ENCODE measurements around the gene YWHAQ.
"Not testable (repeated sequence)": the region's sequence is repeated elsewhere in the genome, so short reads cannot be mapped to it uniquely, and the experiment has no call there.

Gene YWHAQ

DNA sequence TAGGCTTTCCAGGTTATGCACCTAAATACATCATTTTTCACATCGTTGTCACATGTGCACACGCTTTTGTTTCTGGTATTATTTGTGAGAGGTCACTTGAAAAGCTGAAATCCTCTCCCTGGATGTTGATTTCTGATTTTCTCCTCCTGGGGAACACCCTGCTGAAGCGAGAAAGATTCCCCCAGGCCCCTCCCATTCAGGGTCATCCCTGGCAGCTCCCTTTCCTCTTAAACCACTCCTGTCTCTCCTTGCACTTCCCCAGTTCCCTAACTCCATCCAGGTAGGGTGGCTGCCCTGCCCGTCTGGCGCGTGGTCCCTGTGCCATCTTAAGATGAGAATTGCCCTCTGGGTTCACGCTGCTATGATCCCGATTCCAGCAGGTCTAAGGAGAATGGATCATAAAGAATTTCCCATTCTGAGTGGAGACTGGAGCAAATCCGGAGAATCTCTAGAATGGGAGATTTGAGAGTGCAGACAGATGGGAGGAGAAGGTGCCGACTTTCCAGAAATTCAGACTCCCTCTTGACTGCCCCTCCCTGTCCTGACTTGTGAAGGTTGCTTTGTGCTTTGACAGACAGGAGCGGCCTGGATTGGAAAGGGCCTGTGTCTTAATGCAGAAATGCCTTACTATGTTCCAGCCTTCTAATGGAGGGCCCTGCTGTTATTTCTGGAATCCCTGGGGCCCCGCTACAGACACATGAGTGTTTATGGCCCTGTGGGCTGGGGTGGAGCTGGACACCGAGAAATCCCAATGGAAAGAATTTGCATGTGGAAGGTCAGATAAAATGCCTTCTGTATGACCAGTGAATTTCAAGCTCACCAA, 1.3 kb upstream of the YWHAQ start:
- DNase-seq: no peak

DNA sequence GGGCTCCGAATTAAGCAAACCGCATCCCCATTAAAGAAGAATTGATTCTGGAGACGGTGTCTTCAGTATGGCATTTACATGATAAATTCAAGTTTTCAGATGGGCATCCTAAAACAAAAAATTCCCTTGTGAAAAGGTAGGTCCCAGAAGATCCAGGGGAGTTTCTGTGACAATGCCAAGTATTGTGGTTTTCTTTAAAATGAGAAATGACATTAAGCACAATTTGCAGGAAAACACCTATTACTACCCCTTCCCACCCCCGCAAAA, 689 bp upstream of the YWHAQ start:
- DNase-seq: no peak

DNA sequence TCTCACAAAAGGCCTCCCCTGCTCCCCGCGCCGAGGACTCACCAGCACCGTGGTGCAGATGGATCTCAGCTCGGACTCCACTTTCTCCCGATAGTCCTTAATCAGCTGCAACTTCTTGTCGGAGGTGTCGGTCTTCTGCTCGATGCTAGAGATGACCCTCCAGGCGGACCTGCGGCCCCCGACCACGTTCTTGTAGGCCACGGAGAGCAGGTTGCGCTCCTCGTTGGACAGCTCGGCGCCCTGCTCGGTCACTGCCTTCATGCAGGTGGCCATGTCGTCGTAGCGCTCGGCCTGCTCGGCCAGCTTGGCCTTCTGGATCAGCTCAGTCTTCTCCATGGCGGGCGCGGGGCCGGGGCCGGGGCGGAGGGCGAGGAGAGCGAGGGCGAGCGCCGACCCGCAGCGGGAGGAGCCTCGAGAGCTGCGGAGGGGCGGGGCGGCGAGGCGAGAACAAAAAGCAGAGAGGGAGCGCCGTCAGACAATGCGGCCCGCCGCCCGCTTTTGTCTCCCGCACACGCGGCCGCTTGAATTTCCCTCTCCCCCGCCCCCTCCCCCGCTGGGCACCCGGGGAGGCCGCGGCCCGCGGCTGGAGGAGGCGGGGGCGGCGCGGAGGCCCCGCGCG, 571 bp downstream of the YWHAQ start:
- DNase-seq: peak; percentile 46 to 60

DNA sequence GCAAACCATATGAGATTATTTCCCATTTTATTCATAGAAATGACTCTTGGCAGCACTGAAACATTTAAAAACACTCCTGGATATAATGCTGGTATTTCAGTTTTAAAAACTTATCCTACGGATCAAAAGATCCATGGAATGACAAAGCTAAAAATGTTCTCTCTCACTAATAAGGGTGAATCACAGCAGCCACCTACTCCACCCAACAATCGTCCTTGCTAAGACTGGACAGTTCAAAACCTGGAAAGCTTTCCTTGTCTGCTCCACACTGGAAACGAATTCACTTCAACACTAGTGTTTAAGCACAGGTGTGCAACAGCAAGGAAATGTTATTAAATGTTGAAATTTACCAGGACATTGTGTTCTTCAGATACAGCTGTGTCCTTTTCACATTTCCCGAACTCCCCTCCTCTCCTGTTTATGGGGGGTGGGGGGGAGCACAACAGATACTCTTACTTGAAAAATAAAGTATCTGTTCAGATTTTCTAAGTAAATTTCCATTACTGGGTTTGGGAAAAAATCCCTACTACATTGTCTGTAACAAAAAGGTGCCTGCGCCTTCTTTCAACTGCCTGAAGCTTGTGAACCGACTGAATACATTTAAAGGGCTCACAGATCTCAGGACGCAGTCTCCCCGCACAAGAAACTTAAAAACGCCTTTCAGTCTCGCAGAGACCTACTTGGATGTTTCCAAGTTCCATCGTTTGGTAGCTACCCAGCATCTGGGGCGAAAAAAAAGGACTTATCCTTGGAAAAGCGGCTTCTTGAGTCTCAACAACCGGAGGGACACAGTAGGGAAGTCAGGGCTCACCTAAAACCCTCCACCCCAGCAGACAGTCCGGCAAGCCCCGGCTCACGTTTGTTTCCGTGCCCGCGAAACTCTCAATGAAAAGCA, 1.3 kb downstream of the YWHAQ start:
- no peak for DNase-seq

DNA sequence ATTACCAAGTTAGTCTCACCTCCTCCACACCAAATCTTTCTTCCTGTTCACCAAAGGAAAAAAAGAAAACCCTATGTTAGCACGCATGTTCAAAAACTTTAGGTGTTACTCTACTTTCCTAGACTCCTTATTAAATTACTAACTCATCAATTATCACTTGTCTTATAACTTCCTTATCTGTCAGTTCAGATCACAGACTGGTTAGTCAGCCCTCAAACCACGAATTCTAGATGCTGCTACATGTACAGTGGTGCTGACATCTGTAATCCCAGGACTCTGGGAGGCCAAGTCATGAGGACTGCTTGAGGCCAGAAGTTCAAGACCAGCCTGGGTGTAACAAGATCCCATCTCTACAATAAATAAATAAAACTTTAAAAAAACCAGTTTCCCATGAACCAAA, 3.5 kb downstream of the YWHAQ start:
- DNase-seq: no peak

DNA sequence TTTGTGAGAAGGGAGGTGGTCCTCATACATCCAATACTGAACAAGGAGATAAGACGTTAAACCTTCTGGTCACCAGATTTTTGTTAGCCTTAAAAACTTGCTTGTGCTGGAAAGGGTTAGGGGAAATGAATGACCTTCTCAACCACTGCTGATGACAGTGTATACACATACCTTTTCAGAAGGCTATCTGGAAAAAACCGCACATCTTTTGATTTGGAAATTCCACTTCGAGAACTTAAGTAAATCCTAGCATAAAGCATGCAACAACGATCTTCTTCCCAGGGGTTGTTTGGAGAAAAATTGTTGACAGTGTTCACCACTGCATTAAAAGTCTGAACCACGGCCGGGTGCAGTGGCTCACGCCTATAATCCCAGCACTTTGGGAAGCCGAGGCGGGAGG, 7.6 kb downstream of the YWHAQ start:
- no peak for DNase-seq

DNA sequence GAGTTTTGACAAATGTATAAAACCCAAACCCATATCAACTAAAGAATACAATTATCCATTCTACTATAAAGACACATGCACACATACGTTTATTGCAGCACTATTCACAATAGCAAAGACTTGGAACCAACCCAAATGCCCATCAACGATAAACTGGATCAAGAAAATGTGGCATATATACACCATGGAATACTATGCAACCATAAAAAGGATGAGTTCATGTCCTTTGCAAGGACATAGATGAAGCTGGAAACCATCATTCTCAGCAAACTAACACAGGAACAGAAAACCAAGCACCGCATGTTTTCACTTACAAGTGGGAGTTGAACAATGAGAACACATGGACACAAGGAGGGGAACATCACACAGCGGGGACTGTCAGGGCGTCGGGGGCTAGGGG, 9.1 kb downstream of the YWHAQ start:
- DNase-seq: not testable (repeated sequence)

DNA sequence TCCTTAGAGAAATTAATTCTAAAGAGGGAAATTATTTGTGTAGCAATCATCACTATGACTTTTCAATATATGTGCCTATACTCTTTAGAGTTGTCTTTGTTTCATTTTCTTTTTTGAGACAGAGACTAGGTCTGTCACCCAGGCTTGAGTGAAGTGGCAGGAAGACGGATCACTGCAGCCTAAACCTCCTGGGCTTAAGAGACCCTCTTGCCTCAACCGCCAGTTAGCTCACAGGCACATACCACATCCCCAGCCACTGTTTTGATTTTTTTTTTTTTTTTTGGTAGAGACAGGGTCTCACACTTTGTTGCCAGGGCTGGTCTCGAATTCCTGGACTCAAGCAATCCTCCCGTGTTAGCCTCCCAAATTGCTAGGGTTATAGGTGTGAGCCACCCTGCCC, 12.4 kb downstream of the YWHAQ start:
- DNase-seq: no peak

DNA sequence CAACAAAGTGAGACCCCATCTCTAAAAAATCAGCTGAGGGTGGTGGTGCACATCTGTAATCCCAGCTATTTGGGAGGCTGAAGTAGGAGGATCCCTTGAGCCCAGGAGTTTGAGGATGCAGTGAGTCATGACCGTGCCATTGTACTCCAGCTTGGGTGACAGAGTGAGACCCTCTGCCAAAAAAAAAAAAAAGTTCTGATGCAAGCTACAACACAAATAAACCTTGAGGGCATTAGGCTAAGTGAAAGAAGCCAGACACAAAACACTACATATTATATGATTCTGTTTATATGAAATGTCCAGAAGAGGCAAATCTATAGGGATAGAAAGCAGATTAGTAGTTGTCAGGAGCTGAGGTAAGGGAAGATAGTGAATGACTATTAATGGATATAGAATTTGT, 13.0 kb downstream of the YWHAQ start:
- DNase-seq: no peak

DNA sequence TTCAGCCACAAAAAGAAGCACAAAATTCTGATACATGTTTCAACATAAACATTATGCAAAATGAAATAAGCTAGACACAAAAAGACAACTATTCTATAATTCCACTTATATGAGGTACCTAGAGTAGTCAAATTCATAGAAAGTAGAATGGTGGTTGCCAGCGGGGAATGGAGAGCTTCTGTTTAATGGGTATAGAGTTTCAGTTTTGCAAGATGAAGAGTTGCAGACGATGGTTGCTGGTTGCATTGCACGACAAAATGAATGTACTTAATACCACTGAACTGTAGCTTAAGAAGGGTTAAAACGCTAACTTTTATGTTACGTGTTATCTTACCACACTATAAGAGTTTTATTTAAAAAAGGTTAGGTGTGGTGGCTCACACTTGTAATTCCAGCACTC, 13.5 kb downstream of the YWHAQ start:
- DNase-seq: no peak

DNA sequence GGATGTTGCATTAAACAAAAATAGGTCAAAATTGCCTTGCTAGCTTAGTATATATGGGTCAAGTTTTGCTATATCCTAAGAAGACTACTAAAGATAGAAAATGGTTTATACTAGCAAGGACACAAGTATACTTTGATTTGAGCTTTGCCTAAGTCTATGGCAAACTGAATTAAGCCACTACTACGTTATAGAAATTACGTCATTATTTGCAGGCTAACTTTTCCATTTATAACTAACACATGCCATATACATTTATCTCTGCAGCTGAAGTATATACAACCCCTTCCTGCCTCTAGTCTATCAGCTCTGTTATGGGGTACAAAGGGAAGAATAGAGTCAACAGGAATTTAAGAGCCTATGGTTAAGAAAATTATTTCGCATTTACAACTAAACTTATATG, 16.2 kb downstream of the YWHAQ start:
- DNase-seq: no peak

DNA sequence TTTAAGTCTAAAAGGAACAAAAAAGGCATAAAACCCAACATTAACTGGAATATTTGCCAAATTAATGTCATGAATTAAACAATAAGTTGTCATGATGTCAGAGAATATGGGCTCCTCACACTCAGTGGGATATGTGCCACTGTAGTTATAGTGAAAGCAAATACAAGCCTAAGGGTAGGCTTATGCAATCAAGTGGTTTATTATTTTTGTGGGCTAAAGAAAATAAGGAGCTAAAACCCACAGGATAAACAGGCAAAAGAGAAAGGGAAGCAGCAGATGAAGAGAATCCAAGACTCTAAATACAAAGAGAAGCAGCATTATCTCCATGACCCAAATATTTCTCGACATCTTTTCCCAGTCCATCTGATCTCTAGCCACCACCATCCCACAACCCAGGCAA, 17.5 kb downstream of the YWHAQ start:
- no peak for DNase-seq

DNA sequence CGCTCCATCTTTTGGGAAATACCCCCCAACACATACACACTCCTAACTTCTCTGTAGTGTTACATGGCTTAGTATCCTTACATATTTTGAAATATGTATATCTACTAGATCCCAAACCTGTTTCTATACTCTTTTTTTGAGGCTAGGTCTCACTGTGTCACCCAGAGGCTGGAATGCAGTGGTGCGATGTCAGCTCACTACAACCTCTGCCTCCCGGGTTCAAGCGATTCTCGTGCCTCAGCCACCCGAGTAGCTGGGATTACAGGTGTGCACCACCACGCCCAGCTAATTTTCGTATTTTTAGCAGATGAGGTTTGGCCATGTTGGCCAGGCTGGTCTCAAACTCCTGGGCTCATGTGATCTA, 19.3 kb downstream of the YWHAQ start:
- DNase-seq: not testable (repeated sequence)

DNA sequence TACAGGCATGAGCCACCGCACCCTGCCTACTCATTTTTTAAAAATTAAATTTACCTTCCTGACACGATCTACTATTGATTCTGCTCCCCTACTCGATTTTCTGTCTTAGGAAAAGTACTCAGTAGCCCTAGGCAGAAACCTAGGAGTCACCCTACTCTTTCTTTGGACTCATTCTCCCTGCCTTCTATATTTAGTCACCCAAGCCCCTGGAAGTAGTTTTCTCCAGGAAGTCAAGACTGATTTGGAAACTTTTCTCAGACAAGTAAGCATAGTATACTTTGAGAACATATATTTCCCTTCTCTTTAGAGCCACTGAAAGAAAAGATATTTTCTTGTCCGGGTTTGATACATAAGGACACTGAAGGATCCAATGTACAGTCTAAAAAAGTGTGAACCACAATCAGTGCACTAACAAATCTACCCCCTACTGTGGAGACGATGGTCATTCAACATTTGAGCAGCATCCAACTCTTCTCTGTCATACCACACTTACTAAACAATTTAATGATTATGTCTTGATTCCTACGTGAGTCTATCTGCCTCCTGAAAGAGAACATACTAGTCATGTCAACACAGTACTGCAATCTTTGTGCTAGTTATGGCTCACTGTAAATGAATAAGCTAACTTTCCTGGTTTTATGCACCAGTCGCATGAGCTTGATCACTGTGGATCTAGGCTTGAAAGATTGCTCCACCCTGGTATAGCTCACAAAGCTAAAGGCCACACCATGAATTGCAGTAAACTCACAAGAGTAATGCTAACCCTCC, 19.8 kb downstream of the YWHAQ start:
- DNase-seq: no peak

DNA sequence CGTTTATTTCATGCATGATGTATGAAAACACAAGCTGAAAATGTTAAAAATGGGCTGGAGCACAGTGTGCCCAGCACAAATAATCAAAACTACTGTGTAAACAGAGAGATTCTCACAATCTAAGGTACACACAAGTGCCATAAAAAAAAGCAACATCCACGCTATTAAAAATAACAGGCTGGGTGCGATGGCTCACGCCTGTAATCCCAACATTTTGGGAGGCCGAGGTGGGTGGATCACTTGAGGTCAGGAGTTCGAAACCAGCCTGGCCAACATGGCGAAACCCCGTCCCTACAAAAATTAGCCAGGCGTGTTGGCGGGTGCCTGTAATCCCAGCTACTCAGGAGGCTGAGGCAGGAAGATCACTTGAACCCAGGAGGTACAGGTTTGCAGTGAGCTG, 22.3 kb downstream of the YWHAQ start:
- DNase-seq: not testable (repeated sequence)

DNA sequence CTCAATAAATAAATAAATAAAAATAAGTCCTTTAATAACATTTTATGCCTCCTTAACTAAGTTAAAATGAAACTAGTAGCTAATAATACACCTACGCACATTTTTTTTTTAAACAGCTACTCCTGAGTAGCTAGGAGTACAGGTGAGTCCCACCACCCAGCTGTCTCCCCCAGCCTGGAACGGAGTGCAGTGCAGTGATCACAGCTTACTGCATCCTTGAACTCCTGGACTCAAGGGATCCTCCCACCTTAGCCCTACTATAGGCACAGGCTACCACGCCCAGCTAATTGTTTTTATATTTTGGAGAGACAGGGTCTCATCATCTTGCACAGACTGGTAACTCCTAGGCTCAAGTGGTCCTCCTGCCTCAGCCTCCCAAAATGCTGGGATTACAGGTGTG, 28.4 kb downstream of the YWHAQ start:
- no peak for DNase-seq

DNA sequence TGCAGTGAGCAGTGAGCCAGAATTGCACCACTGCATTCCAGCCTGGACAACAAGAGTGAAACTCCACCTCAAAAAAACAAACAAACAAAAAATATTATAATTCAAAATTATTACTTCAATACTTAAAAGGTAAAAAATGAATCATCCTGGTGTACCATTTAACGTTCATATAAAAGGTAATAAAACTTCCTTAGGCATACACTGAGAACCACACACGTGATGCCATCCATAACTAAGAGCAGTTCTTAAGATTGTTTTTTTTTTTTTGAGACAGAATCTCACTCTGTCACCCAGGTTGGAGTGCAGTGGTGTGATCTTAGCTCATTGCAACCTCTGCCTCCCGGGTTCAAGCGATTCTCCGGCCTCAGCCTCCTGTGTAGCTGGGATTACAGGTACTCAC, 29.4 kb downstream of the YWHAQ start:
- DNase-seq: no peak

DNA sequence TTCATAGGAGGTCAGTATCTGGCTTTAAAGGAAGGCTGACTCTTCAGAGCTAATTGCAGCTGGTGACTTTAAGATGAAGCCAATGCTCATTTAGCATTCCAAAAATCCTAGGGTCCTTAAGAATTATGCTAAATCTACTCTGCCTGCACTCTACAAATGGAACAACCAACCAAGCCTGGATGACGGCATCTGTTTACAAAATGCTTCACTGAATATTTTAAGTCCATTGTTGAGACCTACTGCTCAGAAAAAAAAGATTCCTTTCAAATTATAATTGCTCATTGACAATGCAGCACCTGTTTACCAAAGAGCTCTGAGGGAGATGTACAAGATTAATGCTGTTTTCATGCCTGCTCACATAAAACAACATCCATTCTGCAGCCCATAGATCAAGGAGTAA, 31.4 kb downstream of the YWHAQ start:
- DNase-seq: no peak

DNA sequence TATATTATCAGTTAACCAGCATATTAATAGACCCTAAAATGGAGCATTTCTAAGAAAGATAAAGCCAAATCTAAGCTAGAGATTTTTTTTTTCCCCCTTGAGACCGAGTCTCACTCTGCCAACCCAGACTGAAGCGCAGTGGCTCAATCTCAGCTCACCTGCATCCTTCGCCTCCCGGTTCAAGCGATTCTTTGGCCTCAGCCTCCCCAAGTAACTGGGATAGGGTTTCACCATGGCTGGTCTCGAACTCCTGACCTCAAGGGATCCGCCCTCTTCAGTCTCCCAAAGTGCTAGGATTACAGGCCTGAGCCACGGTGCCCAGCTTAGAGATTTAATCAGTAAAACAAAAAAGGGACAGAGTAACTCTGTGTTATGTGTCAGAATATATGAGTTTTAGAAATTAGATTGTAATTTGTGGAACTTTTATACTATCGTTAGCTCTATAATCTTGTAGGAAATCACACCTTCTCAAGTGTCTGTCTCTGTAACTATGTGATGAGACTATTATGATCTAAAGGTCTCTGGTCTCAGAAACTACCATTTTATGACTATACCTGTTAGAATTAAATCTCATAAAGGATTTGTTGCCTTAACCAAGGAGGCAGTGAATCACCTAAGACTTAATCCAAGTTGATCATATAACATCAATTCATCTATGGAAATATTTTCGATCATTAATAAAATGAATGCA, 34.0 kb downstream of the YWHAQ start:
- DNase-seq: no peak

DNA sequence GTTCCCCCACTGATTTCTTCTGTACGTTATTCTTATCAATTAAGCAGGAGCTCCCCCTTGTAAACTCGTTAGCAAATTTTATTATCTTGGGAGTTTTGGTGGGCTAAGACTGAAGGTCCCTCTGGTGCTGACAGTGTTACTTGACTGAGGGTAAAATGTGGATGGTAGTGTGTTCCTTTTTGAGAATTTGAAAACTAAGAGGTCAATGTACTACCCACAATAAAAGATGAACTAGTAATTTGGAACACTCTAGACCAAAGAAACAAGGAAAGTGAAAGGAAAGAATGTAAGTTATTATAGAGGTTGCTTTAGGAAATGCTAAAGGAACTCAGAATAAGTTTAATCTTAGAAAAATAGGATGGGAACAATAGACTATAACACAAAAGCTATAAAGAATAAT, 35.1 kb downstream of the YWHAQ start:
- no peak for DNase-seq

DNA sequence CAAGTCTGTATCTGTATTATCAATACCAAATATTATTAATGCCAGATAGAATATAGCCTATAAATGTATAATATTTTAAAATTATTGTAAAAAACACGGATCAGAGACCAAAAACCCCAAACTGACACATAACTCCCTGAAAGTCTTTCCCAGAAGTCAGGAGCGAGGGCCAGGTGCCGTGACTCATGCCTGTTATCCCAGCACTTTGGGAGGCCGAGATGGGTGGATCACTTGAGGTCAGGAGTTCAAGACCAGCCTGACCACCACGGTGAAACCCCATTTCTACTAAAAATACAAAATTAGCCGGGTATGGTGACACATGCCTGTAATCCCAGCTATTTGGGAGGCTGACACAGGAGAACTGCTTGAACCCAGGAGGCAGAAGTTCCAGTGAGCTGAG, 35.5 kb downstream of the YWHAQ start:
- not testable (repeated sequence) for DNase-seq

DNA sequence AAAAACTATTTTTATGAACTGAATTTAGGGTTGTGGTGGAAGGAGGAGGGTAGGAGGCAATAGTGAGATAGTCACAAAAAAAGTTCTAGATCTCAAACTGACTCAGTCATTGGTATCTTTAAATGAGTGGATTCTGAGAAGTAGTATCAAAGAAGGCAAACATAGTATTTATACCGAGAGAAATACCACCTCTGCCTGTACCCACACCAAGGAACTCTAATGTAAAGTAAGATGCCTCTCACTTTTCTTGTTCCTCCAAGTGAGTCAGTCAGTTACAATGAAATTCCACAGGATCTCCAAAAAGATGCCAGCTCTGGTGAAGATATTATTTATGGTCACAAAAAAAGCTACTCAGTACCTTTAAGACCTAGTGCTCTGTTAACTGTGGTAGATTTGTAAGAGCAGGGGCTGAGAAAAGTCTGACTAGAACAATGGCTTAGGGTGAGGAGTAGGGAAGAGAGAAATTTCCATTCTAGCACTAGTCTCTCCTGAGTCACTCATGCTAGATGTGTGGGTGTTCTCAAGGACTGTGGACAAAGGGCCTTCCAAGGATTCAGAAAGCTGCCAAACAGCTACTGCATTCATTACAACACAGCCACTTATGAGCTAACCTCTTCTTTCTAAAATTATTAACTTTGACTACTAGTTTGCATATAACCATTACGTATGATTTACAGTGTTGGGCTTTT, 36.3 kb downstream of the YWHAQ start:
- peak in 1 of 2 experiments; percentile 30 for DNase-seq

Measured in SW 1271 (cell line).